HCT116 (cell line): ENCODE results near the gene ABI3. TPM values are rescaled to one million over a fixed set of nuclear protein-coding genes. Genes with fewer than 3 reads are reported as not detected.

Source experiments
- ATAC-seq: fragments of 200-7000 bp; cut with Tn5 transposase; 2 replicates; pipeline ENCODE4 v1.9.1; 2020; ENCODE audit warnings: mild to moderate bottlenecking, moderate library complexity
- BruUV-seq: library from RNA; stranded (reverse); fragments of 400-500 nt; replicated peaks from 2 replicates; lab custom pipeline; 2021; lab: Mats Ljungman, UMichigan
- CTCF ChIA-PET: fragments of 300-600 bp; sonication (Branson Sonifier 250); formaldehyde crosslinking; loops from one replicate; lab custom pipeline; 2021; ENCODE audit warnings: antibody characterized with exemption; lab: Charles Lee
- POLR2A ChIA-PET: fragments of 300-600, 350-600 bp; sonication (Branson Sonifier 250); formaldehyde crosslinking; loops from one replicate; lab custom pipeline; 2021; ENCODE audit warnings: antibody characterized with exemption; lab: Charles Lee
- RAD21 ChIA-PET, 2 experiments: fragments of 300-600 bp; sonication (Branson Sonifier 250); formaldehyde crosslinking; loops; one replicate each; lab custom pipeline; 2023; ENCODE audit warnings: low total read pairs in 2 of 2; ENCODE audit not compliant: uncharacterized antibody in 2 of 2, unreplicated experiment in 2 of 2, low non-redundant PET in 1 of 2; lab: Charles Lee
- DNase-seq: peaks from one replicate; pipeline ENCODE4 v3.0.0-alpha.2; 2010; ENCODE audit warnings: low read depth, low spot score
- H2AFZ ChIP-seq: fragments of 200-600 bp; shearing (Covaris generic), sonication (generic); 2 replicates; pipeline ENCODE4 v1.6.1; 2017; ENCODE audit warnings: low read depth, mixed run types, mixed read lengths, antibody characterized with exemption, low read length; ENCODE audit not compliant: poor library complexity, severe bottlenecking
- H3K27ac ChIP-seq: 2 replicates; pipeline ENCODE4 v1.5.1; 2012; ENCODE audit warnings: low read depth, low read length
- H3K27me3 ChIP-seq: fragments of 200-600 bp; sonication (generic); 2 replicates; pipeline ENCODE4 v1.6.1; 2016; ENCODE audit warnings: mixed run types, low read length, mixed read lengths; ENCODE audit not compliant: insufficient read depth
- H3K36me3 ChIP-seq, 2 experiments: fragments of 200-500 bp in 1 of 2; fragments of 200-600 bp in 1 of 2; sonication (Bioruptor generic) in 1 of 2; sonication (generic) in 1 of 2; 2 replicates each; pipeline versions ENCODE4 v1.5.1 to v1.6.1; 2014 to 2016; ENCODE audit warnings: low read length in 2 of 2, inconsistent platforms in 1 of 2, mixed read lengths in 1 of 2, mixed run types in 1 of 2; ENCODE audit not compliant: insufficient read depth in 2 of 2, control insufficient read depth in 1 of 2
- H3K4me1 ChIP-seq, 2 experiments: fragments of 200-600 bp in 1 of 2; sonication (generic) in 1 of 2; 2 replicates each; pipeline versions ENCODE4 v1.5.1 to v1.6.1; 2012 to 2017; ENCODE audit warnings: low read length in 2 of 2, inconsistent platforms in 1 of 2, mild to moderate bottlenecking in 1 of 2, mixed read lengths in 1 of 2, mixed run types in 1 of 2, moderate library complexity in 1 of 2; ENCODE audit not compliant: insufficient read depth in 2 of 2, control insufficient read depth in 1 of 2
- H3K4me2 ChIP-seq: fragments of 200-600 bp; sonication (generic); 2 replicates; pipeline ENCODE4 v1.6.1; 2017; ENCODE audit warnings: mixed run types, low read length, mixed read lengths
- H3K4me3 ChIP-seq, 2 experiments: fragments of 200-600 bp in 1 of 2; sonication (generic) in 1 of 2; replicated peaks in 1 of 2; 2 replicates each; pipeline ENCODE4 v1.5.1; 2011 to 2016; ENCODE audit warnings: low read length in 2 of 2, control low read depth in 1 of 2, low read depth in 1 of 2, mild to moderate bottlenecking in 1 of 2, mixed read lengths in 1 of 2, mixed run types in 1 of 2
- H3K79me2 ChIP-seq: fragments of 200-600 bp; sonication (generic); 2 replicates; pipeline ENCODE4 v1.6.1; 2017; ENCODE audit warnings: mild to moderate bottlenecking, mixed run types, low read length, moderate library complexity, mixed read lengths; ENCODE audit not compliant: insufficient read depth
- H3K9ac ChIP-seq: fragments of 200-600 bp; sonication (generic); 2 replicates; pipeline ENCODE4 v1.6.1; 2016; ENCODE audit warnings: low read length, mixed read lengths
- H3K9me2 ChIP-seq: fragments of 200-600 bp; sonication (generic), shearing (Covaris generic); 2 replicates; pipeline ENCODE4 v1.6.1; 2017; ENCODE audit warnings: mixed run types, mild to moderate bottlenecking, moderate library complexity; ENCODE audit not compliant: insufficient read depth
- H3K9me3 ChIP-seq, 2 experiments: fragments of 200-500 bp in 1 of 2; fragments of 200-600 bp in 1 of 2; sonication (Bioruptor generic) in 1 of 2; sonication (generic) in 1 of 2; 2 replicates each; pipeline ENCODE4 v1.6.1; 2014 to 2017; ENCODE audit warnings: low read length in 2 of 2, mixed read lengths in 2 of 2, inconsistent platforms in 1 of 2, low read depth in 1 of 2, mild to moderate bottlenecking in 1 of 2, mixed run types in 1 of 2, moderate library complexity in 1 of 2; ENCODE audit not compliant: control insufficient read depth in 1 of 2, insufficient read depth in 1 of 2
- H4K20me1 ChIP-seq: fragments of 200-600 bp; sonication (generic), shearing (Covaris generic); 2 replicates; pipeline ENCODE4 v1.6.1; 2017; ENCODE audit warnings: mixed run types, mild to moderate bottlenecking, moderate library complexity; ENCODE audit not compliant: insufficient read depth
- CBX3 ChIP-seq: IDR thresholded peaks from 2 replicates; pipeline ENCODE4 v1.6.1; 2012; ENCODE audit warnings: low read depth
- EGR1 ChIP-seq: IDR thresholded peaks from 2 replicates; pipeline ENCODE4 v1.6.1; 2012; ENCODE audit warnings: low read depth
- POLR2A ChIP-seq: IDR thresholded peaks from 2 replicates; pipeline ENCODE4 v1.7.0; 2011; ENCODE audit warnings: borderline replicate concordance; ENCODE audit not compliant: insufficient read depth, insufficient read length; ENCODE audit errors: extremely low read depth
- RAD21 ChIP-seq: IDR thresholded peaks from 2 replicates; pipeline ENCODE4 v1.6.1; 2012; ENCODE audit warnings: low read depth, mild to moderate bottlenecking
- SIN3A ChIP-seq: IDR thresholded peaks from 2 replicates; pipeline ENCODE4 v1.6.1; 2012; ENCODE audit warnings: low read depth
- SP1 ChIP-seq: IDR thresholded peaks from 2 replicates; pipeline ENCODE4 v1.6.1; 2012; ENCODE audit warnings: low read depth
- SRF ChIP-seq: IDR thresholded peaks from 2 replicates; pipeline ENCODE4 v1.6.1; 2012; ENCODE audit warnings: low read depth
- ZNF274 ChIP-seq: fragments of 200-500 bp; sonication (Bioruptor generic); IDR thresholded peaks from 2 replicates; pipeline ENCODE4 v1.6.1; 2014; ENCODE audit warnings: mild to moderate bottlenecking, low read depth, low read length, inconsistent platforms
- intact Hi-C: fragments of 100-400 bp; cut with micrococcal nuclease; formaldehyde crosslinking; loops from 2 replicates; pipeline ENCODE4 v1.10.0; 2022
- total RNA-seq: library from RNA; stranded (reverse); gene quantifications from one replicate; pipeline ENCODE4 v1.2.1, GENCODE V29; 2021; ENCODE audit not compliant: unreplicated experiment
- TF ChIP-seq, protein P1 (sequence below): IDR thresholded peaks from 2 replicates; pipeline ENCODE4 v1.6.1; 2012
- TF ChIP-seq, protein P2 (sequence below), 3 experiments: fragments of 200-600 bp in 1 of 3; sonication (generic) in 1 of 3; IDR thresholded peaks in 2 of 3; conservative IDR thresholded peaks in 1 of 3; 2 replicates each; pipeline ENCODE4 v1.5.1; 2012 to 2017; ENCODE audit warnings: low read depth in 2 of 3, low read length in 2 of 3, antibody characterized with exemption in 1 of 3, borderline replicate concordance in 1 of 3, control low read depth in 1 of 3, mild to moderate bottlenecking in 1 of 3, mixed read lengths in 1 of 3, mixed run types in 1 of 3, moderate library complexity in 1 of 3; ENCODE audit not compliant: insufficient read depth in 1 of 3
- TF ChIP-seq, protein P3 (sequence below): IDR thresholded peaks from 2 replicates; pipeline ENCODE4 v1.6.1; 2012
- TF ChIP-seq, protein P4 (sequence below): IDR thresholded peaks from 2 replicates; pipeline ENCODE4 v1.6.1; 2012; ENCODE audit warnings: low read depth

ABI3 gene
- total RNA-seq, 1 experiment from 2014 or later: 0.12 TPM

DNA sequence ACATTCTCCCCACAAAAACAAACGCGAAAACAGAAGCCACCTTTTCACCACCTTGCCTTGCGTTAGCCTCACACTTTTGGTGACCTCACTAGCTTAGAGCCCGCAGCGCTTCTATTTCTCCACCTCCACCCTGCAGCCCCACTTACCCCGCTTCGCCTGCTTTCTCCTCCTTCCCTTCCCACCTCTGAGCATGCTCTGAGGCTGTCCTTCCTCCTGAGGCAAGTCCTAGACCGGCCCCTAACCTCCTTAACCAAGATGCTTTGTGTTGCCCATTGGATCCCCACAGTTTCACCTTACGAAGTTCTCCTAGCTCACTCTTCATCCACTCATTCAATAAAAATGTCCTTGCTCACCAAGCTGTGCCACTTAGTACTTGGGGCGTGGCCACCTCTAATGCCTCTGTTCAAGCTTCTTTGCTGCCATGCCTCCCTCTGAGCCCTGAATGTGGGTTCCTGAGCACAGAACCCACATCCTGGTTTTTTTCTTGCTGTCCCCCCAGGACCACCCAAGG lies 1.4 kb upstream of the ABI3 start:
- no peak overlapping the region for H2AFZ ChIP-seq
- CTCF ChIA-PET: no interaction called here
- H3K4me1 ChIP-seq: peaks cover 0 to 11% of the 10 kb centered on the region in 2 experiments; a peak in 2 of 4 replicates
- H3K9me3 ChIP-seq: no peaks in the 10 kb centered on the region
- TF ChIP-seq, protein P1, sequence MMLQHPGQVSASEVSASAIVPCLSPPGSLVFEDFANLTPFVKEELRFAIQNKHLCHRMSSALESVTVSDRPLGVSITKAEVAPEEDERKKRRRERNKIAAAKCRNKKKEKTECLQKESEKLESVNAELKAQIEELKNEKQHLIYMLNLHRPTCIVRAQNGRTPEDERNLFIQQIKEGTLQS: no peak
- TF ChIP-seq SIN3A (no peak), SP1 (no peak), CBX3 (no peak), ZNF274 (no peak), POLR2A (no peak), SRF (no peak), RAD21 (no peak), EGR1 (no peak)
- TF ChIP-seq, protein P2, sequence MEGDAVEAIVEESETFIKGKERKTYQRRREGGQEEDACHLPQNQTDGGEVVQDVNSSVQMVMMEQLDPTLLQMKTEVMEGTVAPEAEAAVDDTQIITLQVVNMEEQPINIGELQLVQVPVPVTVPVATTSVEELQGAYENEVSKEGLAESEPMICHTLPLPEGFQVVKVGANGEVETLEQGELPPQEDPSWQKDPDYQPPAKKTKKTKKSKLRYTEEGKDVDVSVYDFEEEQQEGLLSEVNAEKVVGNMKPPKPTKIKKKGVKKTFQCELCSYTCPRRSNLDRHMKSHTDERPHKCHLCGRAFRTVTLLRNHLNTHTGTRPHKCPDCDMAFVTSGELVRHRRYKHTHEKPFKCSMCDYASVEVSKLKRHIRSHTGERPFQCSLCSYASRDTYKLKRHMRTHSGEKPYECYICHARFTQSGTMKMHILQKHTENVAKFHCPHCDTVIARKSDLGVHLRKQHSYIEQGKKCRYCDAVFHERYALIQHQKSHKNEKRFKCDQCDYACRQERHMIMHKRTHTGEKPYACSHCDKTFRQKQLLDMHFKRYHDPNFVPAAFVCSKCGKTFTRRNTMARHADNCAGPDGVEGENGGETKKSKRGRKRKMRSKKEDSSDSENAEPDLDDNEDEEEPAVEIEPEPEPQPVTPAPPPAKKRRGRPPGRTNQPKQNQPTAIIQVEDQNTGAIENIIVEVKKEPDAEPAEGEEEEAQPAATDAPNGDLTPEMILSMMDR (IDR thresholded peaks at IDR 0.05 in 2 of 3, conservative IDR thresholded peaks at IDR 0.05 in 1 of 3; ENCODE audit: borderline replicate concordance in 1 of 3, insufficient read depth in 1 of 3, low read depth in 2 of 3, low read length in 2 of 3): no peak
- TF ChIP-seq, protein P3, sequence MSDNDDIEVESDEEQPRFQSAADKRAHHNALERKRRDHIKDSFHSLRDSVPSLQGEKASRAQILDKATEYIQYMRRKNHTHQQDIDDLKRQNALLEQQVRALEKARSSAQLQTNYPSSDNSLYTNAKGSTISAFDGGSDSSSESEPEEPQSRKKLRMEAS: no peak
- TF ChIP-seq, protein P4, sequence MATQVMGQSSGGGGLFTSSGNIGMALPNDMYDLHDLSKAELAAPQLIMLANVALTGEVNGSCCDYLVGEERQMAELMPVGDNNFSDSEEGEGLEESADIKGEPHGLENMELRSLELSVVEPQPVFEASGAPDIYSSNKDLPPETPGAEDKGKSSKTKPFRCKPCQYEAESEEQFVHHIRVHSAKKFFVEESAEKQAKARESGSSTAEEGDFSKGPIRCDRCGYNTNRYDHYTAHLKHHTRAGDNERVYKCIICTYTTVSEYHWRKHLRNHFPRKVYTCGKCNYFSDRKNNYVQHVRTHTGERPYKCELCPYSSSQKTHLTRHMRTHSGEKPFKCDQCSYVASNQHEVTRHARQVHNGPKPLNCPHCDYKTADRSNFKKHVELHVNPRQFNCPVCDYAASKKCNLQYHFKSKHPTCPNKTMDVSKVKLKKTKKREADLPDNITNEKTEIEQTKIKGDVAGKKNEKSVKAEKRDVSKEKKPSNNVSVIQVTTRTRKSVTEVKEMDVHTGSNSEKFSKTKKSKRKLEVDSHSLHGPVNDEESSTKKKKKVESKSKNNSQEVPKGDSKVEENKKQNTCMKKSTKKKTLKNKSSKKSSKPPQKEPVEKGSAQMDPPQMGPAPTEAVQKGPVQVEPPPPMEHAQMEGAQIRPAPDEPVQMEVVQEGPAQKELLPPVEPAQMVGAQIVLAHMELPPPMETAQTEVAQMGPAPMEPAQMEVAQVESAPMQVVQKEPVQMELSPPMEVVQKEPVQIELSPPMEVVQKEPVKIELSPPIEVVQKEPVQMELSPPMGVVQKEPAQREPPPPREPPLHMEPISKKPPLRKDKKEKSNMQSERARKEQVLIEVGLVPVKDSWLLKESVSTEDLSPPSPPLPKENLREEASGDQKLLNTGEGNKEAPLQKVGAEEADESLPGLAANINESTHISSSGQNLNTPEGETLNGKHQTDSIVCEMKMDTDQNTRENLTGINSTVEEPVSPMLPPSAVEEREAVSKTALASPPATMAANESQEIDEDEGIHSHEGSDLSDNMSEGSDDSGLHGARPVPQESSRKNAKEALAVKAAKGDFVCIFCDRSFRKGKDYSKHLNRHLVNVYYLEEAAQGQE: no peak
- TF ChIP-seq, all 23 proteins: peak for 0
- Histone ChIP-seq H4K20me1 (no peaks in the 10 kb centered on the region), H3K4me2 (peak overlapping the region; percentile 15; the same call in 1 of the 2 replicates), H3K9me2 (no peaks in the 10 kb centered on the region), H3K36me3 (no peaks in the 10 kb centered on the region), H3K9ac (no peak overlapping the region), H3K4me3 (no peak overlapping the region), H3K27ac (no peak overlapping the region), H3K79me2 (no peaks in the 10 kb centered on the region), H3K27me3 (peaks cover 4% of the 10 kb centered on the region; the same call in 1 of the 2 replicates)
- DNase-seq (no peak), ATAC-seq (peak; percentile 36; the same call in 1 of the 2 replicates)
- BruUV-seq: no TSS peak
- ChIA-PET POLR2A (no interaction called here), RAD21 (no interaction called here)
- intact Hi-C loops: no loop called here
